IPS DF 6.9 (cell line): ENCODE results near the gene PRRX2.
"Not testable (repeated sequence)": the region's sequence is repeated elsewhere in the genome, so short reads cannot be mapped to it uniquely, and the experiment has no call there.

Experiments
- DNase-seq: peaks from one replicate; pipeline ENCODE4 v3.0.0-alpha.2; 2013; ENCODE audit warnings: low read depth, low spot score
- H3K27ac ChIP-seq: one replicate; pipeline ENCODE4 v1.5.1; 2013; ENCODE audit warnings: low read length, control low read depth
- H3K27me3 ChIP-seq: 2 replicates; pipeline ENCODE4 v1.6.1; 2013; ENCODE audit warnings: mild to moderate bottlenecking, low read length; ENCODE audit not compliant: control insufficient read depth, insufficient read depth
- H3K36me3 ChIP-seq: 2 replicates; pipeline ENCODE4 v1.6.1; 2013; ENCODE audit warnings: low read length; ENCODE audit not compliant: control insufficient read depth, insufficient read depth
- H3K4me1 ChIP-seq: 2 replicates; pipeline ENCODE4 v1.6.1; 2013; ENCODE audit warnings: low read length; ENCODE audit not compliant: control insufficient read depth, insufficient read depth
- H3K4me3 ChIP-seq: 2 replicates; pipeline ENCODE4 v1.5.1; 2013; ENCODE audit warnings: mild to moderate bottlenecking, low read length
- H3K9me3 ChIP-seq: 2 replicates; pipeline ENCODE4 v1.6.1; 2013; ENCODE audit warnings: low read length, inconsistent platforms; ENCODE audit not compliant: control insufficient read depth, insufficient read depth
- WGBS: extraction: QIAGEN DNeasy Blood & Tissue Kit; methylation state at CpG from one replicate; pipeline ENCODE4 v1.1.7; 2013; ENCODE audit warnings: mixed read lengths, missing lambda C conversion rate; ENCODE audit not compliant: insufficient read length, insufficient coverage; 5-methylcytosine and 5-hydroxymethylcytosine counted together

Gene PRRX2

GRCh38 chr9:129654554-129655040, 10.8 kb upstream of the PRRX2 start:
- no peaks in the 10 kb centered on the region for H3K36me3 ChIP-seq
- no peak overlapping the region for H3K27ac ChIP-seq
- no peak for DNase-seq
- H3K4me1 ChIP-seq = no peaks in the 10 kb centered on the region
- no peaks in the 10 kb centered on the region for H3K27me3 ChIP-seq
- H3K9me3 ChIP-seq = no peaks in the 10 kb centered on the region
- no CpG with 5 or more reads among the region's 20 CpGs for WGBS
- no peak overlapping the region for H3K4me3 ChIP-seq

DNA sequence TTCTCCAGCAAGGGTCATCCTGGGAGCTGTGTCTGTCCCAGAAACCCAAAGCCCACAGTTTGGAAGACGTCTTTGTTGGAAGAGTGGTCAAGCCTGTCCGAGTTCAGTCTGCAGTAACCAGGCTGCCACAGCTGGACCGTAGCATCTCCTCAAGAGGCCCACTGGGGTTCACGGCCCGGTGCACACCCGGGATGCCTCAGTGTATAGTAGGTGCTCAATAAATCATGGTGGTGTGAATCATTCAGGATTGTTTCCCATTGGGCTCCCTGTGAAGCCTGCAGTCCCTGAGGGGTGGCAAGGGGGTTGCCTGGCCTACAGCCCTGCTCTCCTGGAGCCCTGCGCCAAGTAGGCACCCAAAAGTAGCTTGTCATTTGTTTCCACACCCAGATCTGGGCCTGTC, 10.3 kb upstream of the PRRX2 start:
- Histone ChIP-seq H3K36me3 (no peaks in the 10 kb centered on the region), H3K9me3 (no peaks in the 10 kb centered on the region), H3K27ac (no peak overlapping the region), H3K4me1 (no peaks in the 10 kb centered on the region), H3K4me3 (no peak overlapping the region), H3K27me3 (no peaks in the 10 kb centered on the region)
- no CpG with 5 or more reads among the region's 7 CpGs for WGBS
- DNase-seq = no peak

- H3K36me3 ChIP-seq = no peaks in the 10 kb centered on the region
- DNase-seq = no peak
- H3K27ac ChIP-seq = no peak overlapping the region
- no CpG with 5 or more reads among the region's 7 CpGs for WGBS
- no peak overlapping the region for H3K4me3 ChIP-seq
- H3K27me3 ChIP-seq = no peaks in the 10 kb centered on the region
- no peaks in the 10 kb centered on the region for H3K4me1 ChIP-seq
- no peaks in the 10 kb centered on the region for H3K9me3 ChIP-seq
Observed at GRCh38 chr9:129655696-129656095, 9.8 kb upstream of the PRRX2 start.

GRCh38 chr9:129656795-129657390, 8.6 kb upstream of the PRRX2 start:
- no peaks in the 10 kb centered on the region for H3K9me3 ChIP-seq
- no peak for DNase-seq
- no CpG with 5 or more reads among the region's 12 CpGs for WGBS
- no peaks in the 10 kb centered on the region for H3K4me1 ChIP-seq
- no peak overlapping the region for H3K4me3 ChIP-seq
- no peaks in the 10 kb centered on the region for H3K27me3 ChIP-seq
- no peak overlapping the region for H3K27ac ChIP-seq
- H3K36me3 ChIP-seq = no peaks in the 10 kb centered on the region

- WGBS = no CpG with 5 or more reads among the region's 2 CpGs
- no peaks in the 10 kb centered on the region for H3K36me3 ChIP-seq
- no peaks in the 10 kb centered on the region for H3K9me3 ChIP-seq
- no peak overlapping the region for H3K4me3 ChIP-seq
- DNase-seq = no peak
- H3K4me1 ChIP-seq = no peaks in the 10 kb centered on the region
- no peak overlapping the region for H3K27ac ChIP-seq
- H3K27me3 ChIP-seq = peaks cover 4% of the 10 kb centered on the region; the same call in 1 of the 2 replicates
Observed at GRCh38 chr9:129661029-129661428, 4.4 kb upstream of the PRRX2 start.

DNA sequence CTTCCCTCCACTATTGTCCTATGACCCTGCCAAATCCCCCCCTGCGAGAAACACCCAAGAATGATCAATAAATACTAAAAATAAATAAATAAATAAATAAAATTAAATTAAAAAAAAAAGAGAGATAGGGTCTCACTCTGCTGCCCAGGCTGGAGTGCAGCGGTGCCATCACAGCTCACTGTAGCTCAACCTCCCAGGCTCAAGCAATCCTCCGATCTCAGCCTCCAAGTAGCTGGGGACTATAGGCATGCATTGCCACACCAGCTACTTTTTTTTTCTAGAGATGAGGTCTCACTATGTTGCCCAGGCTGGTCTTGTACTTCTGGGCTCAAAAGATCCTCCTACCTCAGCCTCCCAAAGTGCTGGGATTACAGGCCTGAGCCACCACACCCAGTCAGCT, 3.2 kb upstream of the PRRX2 start:
- H3K36me3 ChIP-seq, H3K4me3 ChIP-seq, H3K9me3 ChIP-seq, H3K27me3 ChIP-seq, DNase-seq, H3K27ac ChIP-seq, H3K4me1 ChIP-seq: not testable (repeated sequence)
- WGBS = no CpG with 5 or more reads among the region's 3 CpGs

- Histone ChIP-seq H3K36me3 (no peaks in the 10 kb centered on the region), H3K9me3 (no peaks in the 10 kb centered on the region), H3K27ac (no peak overlapping the region), H3K4me1 (no peaks in the 10 kb centered on the region; the same call in 1 of the 2 replicates), H3K4me3 (peak overlapping the region; percentile 52; the same call in 1 of the 2 replicates), H3K27me3 (peaks cover 4% of the 10 kb centered on the region; the same call in 1 of the 2 replicates)
- no peak for DNase-seq
- no CpG with 5 or more reads among the region's 36 CpGs for WGBS
Observed at GRCh38 chr9:129664746-129665388, 580 bp upstream of the PRRX2 start.

- DNase-seq = no peak
- Histone ChIP-seq H3K4me3 (peak overlapping the region; percentile 52; the same call in 1 of the 2 replicates), H3K36me3 (no peaks in the 10 kb centered on the region), H3K27ac (no peak overlapping the region), H3K9me3 (no peaks in the 10 kb centered on the region), H3K27me3 (peaks cover 4% of the 10 kb centered on the region; the same call in 1 of the 2 replicates), H3K4me1 (peaks cover 2% of the 10 kb centered on the region)
- no CpG with 5 or more reads among the region's 88 CpGs for WGBS
Observed at GRCh38 chr9:129665814-129666520, 520 bp downstream of the PRRX2 start.

GRCh38 chr9:129666575-129666974, 1.1 kb downstream of the PRRX2 start:
- H3K27ac ChIP-seq = no peak overlapping the region
- DNase-seq = no peak
- H3K4me1 ChIP-seq = peaks cover 2% of the 10 kb centered on the region
- H3K27me3 ChIP-seq = peaks cover 4% of the 10 kb centered on the region; the same call in 1 of the 2 replicates
- no CpG with 5 or more reads among the region's 13 CpGs for WGBS
- H3K36me3 ChIP-seq = no peaks in the 10 kb centered on the region
- H3K4me3 ChIP-seq = peak overlapping the region; percentile 52; the same call in 1 of the 2 replicates
- no peaks in the 10 kb centered on the region for H3K9me3 ChIP-seq

DNA sequence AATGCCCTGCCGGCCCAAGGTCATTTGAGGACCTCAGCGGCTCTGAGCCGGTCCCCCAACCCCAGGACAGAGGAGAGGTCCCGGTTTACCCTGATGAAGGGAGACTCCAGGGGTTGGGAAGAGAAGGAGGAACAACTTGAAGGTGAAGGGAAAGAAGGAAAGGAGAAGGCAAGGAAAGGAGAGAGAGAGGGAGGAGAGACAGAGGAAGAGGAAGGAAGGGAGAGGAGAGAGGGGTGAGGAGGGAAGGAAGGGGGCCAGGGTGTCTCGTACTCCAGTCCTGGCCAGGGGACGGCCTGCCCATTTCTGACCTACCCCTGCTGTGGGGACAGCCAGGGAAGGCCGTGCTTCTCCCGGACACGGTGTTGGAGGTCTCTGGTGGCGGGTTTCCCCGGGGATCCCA, 1.9 kb downstream of the PRRX2 start:
- Histone ChIP-seq H3K27ac (no peak overlapping the region), H3K9me3 (no peaks in the 10 kb centered on the region), H3K4me1 (peaks cover 2% of the 10 kb centered on the region), H3K36me3 (no peaks in the 10 kb centered on the region), H3K4me3 (no peak overlapping the region), H3K27me3 (peaks cover 4% of the 10 kb centered on the region; the same call in 1 of the 2 replicates)
- DNase-seq = no peak
- WGBS = no CpG with 5 or more reads among the region's 11 CpGs
